Omental fat pad (tissue), 4 donors: Measurements from ENCODE around the gene CYTH3. TPM values are rescaled to one million over a fixed set of nuclear protein-coding genes. Genes with fewer than 3 reads are reported as not detected.
"Not testable (repeated sequence)": the region's sequence is repeated elsewhere in the genome, so short reads cannot be mapped to it uniquely, and the experiment has no call there.

Experiments
- ATAC-seq: fragments of 150-250 bp; one replicate; pipeline ENCODE4 v1.9.1; 2016; ENCODE audit warnings: mild to moderate bottlenecking, moderate library complexity; ENCODE audit not compliant: low FRiP score
- DNase-seq: peaks from one replicate; pipeline ENCODE4 v3.0.0-alpha.2; 2019; ENCODE audit warnings: low spot score
- total RNA-seq, 4 donors: library from RNA; depleted of rRNA; stranded (reverse); fragments of >200 nt; gene quantifications; one replicate each; pipeline ENCODE4 v1.1.0, GENCODE V29; 2016
- TF ChIP-seq, protein P1 (sequence below), 3 donors: fragments of 450-650 bp; IDR thresholded peaks; one replicate each; pipeline ENCODE4 v1.5.1; 2016 to 2017; ENCODE audit warnings: antibody characterized with exemption in 3 of 3, mild to moderate bottlenecking in 3 of 3, moderate library complexity in 2 of 3

Gene CYTH3
- total RNA-seq, 4 donors from 2014 or later, result 34.2 to 87.0 (median 60.2) TPM

DNA sequence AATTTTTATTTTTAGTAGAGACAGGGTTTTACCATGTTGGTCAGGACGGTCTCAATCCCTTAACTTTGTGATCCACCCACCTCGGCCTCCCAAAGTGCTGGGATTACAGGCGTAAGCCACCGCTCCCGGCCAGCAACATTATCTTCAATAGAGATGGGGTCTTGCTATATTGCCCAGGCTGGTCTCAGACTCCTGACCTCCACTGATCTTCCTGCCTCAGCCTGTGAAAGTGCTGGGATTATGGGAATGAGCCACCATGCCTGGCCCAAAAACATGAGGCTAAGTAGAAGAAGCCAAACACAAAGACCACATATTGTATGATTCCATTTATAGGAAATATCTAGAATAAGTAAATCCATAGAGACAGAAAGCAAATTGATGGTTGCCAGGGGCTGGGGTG is 19.1 kb upstream of the CYTH3 start:
- TF ChIP-seq, protein P1, sequence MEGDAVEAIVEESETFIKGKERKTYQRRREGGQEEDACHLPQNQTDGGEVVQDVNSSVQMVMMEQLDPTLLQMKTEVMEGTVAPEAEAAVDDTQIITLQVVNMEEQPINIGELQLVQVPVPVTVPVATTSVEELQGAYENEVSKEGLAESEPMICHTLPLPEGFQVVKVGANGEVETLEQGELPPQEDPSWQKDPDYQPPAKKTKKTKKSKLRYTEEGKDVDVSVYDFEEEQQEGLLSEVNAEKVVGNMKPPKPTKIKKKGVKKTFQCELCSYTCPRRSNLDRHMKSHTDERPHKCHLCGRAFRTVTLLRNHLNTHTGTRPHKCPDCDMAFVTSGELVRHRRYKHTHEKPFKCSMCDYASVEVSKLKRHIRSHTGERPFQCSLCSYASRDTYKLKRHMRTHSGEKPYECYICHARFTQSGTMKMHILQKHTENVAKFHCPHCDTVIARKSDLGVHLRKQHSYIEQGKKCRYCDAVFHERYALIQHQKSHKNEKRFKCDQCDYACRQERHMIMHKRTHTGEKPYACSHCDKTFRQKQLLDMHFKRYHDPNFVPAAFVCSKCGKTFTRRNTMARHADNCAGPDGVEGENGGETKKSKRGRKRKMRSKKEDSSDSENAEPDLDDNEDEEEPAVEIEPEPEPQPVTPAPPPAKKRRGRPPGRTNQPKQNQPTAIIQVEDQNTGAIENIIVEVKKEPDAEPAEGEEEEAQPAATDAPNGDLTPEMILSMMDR (IDR thresholded peaks at IDR 0.05), result no peak
- ATAC-seq (no peak), DNase-seq (no peak)

DNA sequence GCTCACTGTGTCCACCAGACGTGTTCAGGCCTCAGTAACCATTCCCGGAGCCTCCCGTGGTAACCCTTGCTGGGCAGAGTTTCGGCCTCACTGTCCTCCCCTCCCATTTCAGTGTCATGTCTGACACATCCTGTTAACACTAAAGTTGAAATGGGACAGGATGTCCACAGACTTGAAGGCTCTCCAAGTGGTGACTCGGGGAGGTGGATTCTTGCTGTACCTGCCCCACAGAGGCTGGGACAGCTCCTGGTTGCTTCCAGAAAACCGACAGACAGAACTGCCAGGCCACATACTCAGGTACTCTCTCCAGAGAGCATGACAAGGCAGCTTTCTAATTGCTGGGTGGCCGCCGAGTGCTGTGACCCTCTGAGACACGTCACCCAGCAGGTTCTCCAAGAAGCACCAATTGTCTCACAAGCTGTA is 17.9 kb upstream of the CYTH3 start:
- ATAC-seq (no peak), DNase-seq (no peak)
- TF ChIP-seq, protein P1 (IDR thresholded peaks at IDR 0.05), result no peak

DNA sequence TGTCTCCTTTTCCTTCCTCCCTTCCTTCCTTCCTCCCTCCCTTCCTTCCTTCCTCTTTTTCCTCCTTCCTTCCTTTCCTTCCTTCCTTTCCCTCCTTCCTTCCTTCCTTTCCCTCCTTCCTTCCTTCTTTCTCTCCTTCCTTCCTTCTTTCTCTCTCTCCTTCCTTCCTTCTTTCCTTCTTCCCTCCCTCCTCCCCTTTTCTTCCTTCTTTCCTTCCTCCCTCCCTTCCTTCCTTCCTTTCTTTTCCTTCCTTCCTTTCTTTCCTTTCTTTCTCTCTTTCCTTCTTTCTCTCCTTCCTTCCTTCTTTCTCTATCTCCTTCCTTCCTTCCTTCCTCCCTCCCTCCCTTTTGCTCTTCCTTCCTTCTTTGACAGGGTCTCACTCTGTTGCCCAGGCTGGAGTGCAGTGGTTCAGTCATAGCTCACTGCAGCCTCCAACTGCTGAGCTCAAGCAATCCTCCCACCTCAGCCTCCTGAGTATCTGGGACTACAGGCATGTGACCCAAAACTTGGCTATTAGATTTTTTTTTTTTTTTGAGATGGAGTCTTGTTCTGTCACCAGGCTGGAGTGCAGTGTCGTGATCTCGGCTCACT is 15.9 kb upstream of the CYTH3 start:
- ATAC-seq (no peak), DNase-seq (no peak)
- TF ChIP-seq, protein P1 (IDR thresholded peaks at IDR 0.05), result no peak

DNA sequence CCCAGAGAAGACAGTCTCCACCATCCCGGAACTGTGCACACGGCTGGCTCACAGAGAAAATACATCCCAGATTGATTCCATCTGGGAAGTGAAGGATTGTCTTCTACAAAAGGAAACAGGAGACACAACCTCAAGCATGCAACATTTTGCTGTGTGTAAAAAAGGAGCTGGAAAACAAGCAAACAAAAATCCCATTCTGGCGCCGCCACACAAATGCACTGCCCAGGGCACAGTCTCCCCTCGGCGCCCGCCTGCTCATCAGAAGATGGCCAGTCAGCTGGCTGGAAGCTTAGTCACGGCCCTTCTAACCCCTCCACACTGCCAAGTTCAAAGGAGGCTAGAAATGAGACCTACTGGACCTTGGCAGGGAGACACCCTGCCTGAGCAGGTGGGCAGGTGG is 14.1 kb upstream of the CYTH3 start:
- ATAC-seq (no peak), DNase-seq (no peak)
- TF ChIP-seq, protein P1 (IDR thresholded peaks at IDR 0.05), result no peak

DNA sequence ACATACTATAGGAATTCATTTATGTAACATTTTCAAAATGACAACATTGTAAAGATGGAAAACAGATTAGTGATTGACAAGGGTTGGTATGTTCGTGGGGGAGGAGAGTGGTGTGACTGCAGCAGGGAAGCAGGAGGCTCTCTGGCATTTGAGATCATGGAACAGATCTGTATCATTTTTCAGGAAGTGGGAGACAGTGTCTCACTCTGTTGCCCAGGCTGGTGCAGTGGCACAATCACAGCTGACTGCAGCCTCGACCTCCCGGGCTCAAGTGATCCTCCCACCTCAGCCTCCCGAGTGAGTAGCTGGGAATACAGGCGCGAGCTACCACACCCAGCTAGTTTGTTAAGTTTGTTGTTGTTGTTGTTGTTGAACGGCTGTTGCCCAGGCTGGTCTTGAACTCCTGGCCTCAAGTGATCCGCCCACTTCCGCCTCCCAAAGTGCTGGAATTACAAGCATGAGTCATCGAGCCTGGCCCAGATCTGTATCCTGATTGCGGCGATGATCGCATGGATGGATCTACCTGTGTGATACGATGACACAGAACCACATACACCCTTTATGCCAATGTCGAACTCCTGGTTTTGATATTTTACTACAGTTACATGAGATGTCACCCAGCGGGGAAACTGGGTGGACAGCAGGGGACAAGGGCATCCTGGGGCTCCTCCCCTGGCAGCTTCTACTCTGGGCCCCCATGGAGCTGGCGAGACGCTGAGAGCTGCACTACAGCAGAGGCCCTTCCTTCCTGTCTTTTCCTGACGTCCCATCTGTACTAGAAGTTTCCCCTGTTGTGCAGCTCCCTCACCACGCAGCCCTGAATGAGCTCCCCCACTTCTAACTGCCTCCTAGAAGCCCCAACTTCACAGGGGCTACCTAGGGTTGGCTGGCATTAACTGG is 12.3 kb upstream of the CYTH3 start:
- TF ChIP-seq, protein P1 (IDR thresholded peaks at IDR 0.05), result no peak
- no peak for DNase-seq
- no peak for ATAC-seq

DNA sequence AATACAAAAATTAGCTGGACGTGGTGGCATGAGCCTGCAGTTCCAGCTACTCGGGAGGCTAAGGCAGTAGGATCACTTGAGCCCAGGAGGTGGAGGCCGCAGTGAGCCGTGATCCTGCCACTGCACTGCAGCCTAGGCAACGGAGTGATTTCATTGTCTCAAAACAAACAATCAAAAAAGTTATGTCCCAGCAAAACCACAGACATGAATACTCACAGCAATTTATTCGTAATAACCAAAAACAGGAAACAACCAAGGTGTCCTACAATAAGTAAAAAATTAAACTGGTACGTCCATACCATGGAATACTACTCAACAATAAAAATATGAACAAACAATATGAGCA is 11.6 kb upstream of the CYTH3 start:
- DNase-seq (no peak), ATAC-seq (no peak)
- TF ChIP-seq, protein P1 (IDR thresholded peaks at IDR 0.05), result no peak

DNA sequence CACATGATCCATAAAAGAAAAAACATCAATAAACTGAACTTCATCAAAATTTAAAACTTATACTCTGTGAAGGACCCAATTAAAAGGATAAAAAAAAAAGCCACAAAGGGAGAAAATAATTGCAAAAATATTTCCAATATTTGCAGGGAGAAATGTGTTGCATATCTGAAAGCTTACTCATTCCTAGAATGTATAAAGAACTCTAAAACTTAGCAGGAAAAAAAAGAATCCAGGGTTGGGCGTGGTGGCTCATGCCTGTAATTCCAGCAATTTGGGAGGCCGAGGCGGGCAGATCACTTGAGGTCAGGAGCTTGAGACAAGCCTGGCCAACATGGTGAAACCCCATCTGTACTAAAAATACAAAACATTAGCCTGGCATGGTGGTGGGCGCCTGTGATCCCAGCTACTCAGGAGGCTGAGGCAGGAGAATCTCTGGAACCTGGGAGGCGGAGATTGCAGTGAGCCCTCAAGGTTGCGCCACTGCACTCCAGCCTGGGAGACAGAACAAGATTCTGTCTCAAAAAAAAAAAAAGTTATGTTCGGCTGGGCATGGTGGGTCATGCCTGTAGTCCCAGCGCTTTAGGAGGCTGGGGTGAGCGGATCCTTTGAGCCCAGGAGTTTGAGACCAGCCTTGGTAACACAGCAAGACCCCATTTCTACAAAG is 11.1 kb upstream of the CYTH3 start:
- not testable (repeated sequence) for DNase-seq
- peak; percentile 53 for ATAC-seq
